GM19395 (cell line): ENCODE measurements around the gene TEX36.
"Not testable (repeated sequence)": the region's sequence is repeated elsewhere in the genome, so short reads cannot be mapped to it uniquely, and the experiment has no call there.

Experiments used
- ATAC-seq: cut with Tn5 transposase; IDR thresholded peaks from one replicate; pipeline ENCODE4 v1.9.1; 2021; ENCODE audit warnings: mild to moderate bottlenecking, moderate library complexity; ENCODE audit not compliant: unreplicated experiment

Gene TEX36

GRCh38 chr10:125692601-125693523 lies 9.9 kb upstream of the TEX36 start:
- ATAC-seq, result no peak

- ATAC-seq, result no peak
These were observed 9.2 kb upstream of the TEX36 start for GRCh38 chr10:125692196-125692595.

- peak; percentile 62 for ATAC-seq
These were observed 8.4 kb upstream of the TEX36 start for GRCh38 chr10:125691160-125691981.

GRCh38 chr10:125689955-125690569 lies 7.1 kb upstream of the TEX36 start:
- ATAC-seq, result no peak

- ATAC-seq, result no peak
These were observed 4.7 kb upstream of the TEX36 start for GRCh38 chr10:125687507-125688185.

- no peak for ATAC-seq
These were observed 1.6 kb upstream of the TEX36 start for GRCh38 chr10:125684581-125684980.

- ATAC-seq, result no peak
These were observed 858 bp upstream of the TEX36 start for GRCh38 chr10:125683821-125684220.

- no peak for ATAC-seq
These were observed 3.5 kb downstream of the TEX36 start for GRCh38 chr10:125679436-125679835.

- ATAC-seq, result no peak
These were observed 10.1 kb downstream of the TEX36 start for GRCh38 chr10:125672884-125673283.

- no peak for ATAC-seq
These were observed 20.4 kb downstream of the TEX36 start for GRCh38 chr10:125662584-125662983.

- no peak for ATAC-seq
These were observed 20.9 kb downstream of the TEX36 start for GRCh38 chr10:125661941-125662515.

- no peak for ATAC-seq
These were observed 21.5 kb downstream of the TEX36 start for GRCh38 chr10:125661431-125661940.

GRCh38 chr10:125659071-125659470 lies 23.9 kb downstream of the TEX36 start:
- no peak for ATAC-seq

- no peak for ATAC-seq
These were observed 26.4 kb downstream of the TEX36 start for GRCh38 chr10:125656523-125656922.

- not testable (repeated sequence) for ATAC-seq
These were observed 29.9 kb downstream of the TEX36 start for GRCh38 chr10:125653113-125653512.

- no peak for ATAC-seq
These were observed 36.7 kb downstream of the TEX36 start for GRCh38 chr10:125646311-125646710.

- no peak for ATAC-seq
These were observed 41.6 kb downstream of the TEX36 start for GRCh38 chr10:125641398-125641797.

- no peak for ATAC-seq
These were observed 42.3 kb downstream of the TEX36 start for GRCh38 chr10:125640653-125641052.

GRCh38 chr10:125639846-125640245 lies 43.1 kb downstream of the TEX36 start:
- ATAC-seq, result no peak

GRCh38 chr10:125638555-125638954 lies 44.4 kb downstream of the TEX36 start:
- no peak for ATAC-seq
